Parathyroid adenoma (tissue), 2 donors: Measurements from ENCODE around the gene GRIN2A.

Source experiments
- H2AFZ ChIP-seq: fragments of 300-600 bp; sonication (generic); one replicate; pipeline ENCODE4 v1.7.0; 2017; ENCODE audit warnings: antibody characterized with exemption, mild to moderate bottlenecking
- H3K27ac ChIP-seq: fragments of 300-600 bp; sonication (generic); one replicate; pipeline ENCODE4 v1.7.0; 2017
- H3K27me3 ChIP-seq: fragments of 300-600 bp; sonication (generic); one replicate; pipeline ENCODE4 v1.7.0; 2017; ENCODE audit warnings: low read length; ENCODE audit not compliant: control insufficient read depth, insufficient read depth
- H3K36me3 ChIP-seq: fragments of 300-600 bp; sonication (generic); one replicate; pipeline ENCODE4 v1.7.0; 2017; ENCODE audit warnings: low read length; ENCODE audit not compliant: control insufficient read depth, insufficient read depth
- H3K4me1 ChIP-seq: fragments of 300-600 bp; sonication (generic); one replicate; pipeline ENCODE4 v1.7.0; 2017; ENCODE audit warnings: control low read depth
- H3K4me2 ChIP-seq: fragments of 300-600 bp; sonication (generic); one replicate; pipeline ENCODE4 v1.7.0; 2017; ENCODE audit warnings: low read length
- H3K4me3 ChIP-seq: fragments of 300-600 bp; sonication (generic); one replicate; pipeline ENCODE4 v1.7.0; 2017; ENCODE audit warnings: low read depth, low read length
- H3K79me2 ChIP-seq: fragments of 300-600 bp; sonication (generic); one replicate; pipeline ENCODE4 v1.7.0; 2017; ENCODE audit warnings: control low read depth
- H3K9ac ChIP-seq: fragments of 300-600 bp; sonication (generic); one replicate; pipeline ENCODE4 v1.7.0; 2017; ENCODE audit warnings: mild to moderate bottlenecking
- H3K9me3 ChIP-seq: fragments of 300-600 bp; sonication (generic); one replicate; pipeline ENCODE4 v1.7.0; 2017; ENCODE audit warnings: low read length; ENCODE audit not compliant: control insufficient read depth
- CTCF ChIP-seq: fragments of 300-600 bp; sonication (generic); IDR thresholded peaks from one replicate; pipeline ENCODE4 v1.7.0; 2017; ENCODE audit warnings: antibody characterized with exemption, mild to moderate bottlenecking
- donor health status: primary hyperparathyroidism.

The GRIN2A gene

GRCh38 chr16:9837481-9837880 is 344.7 kb downstream of the GRIN2A start:
- no peak for TF ChIP-seq CTCF
- no peak overlapping the region for H3K4me2 ChIP-seq
- no peaks in the 10 kb centered on the region for H3K79me2 ChIP-seq
- H3K27ac ChIP-seq, result no peak overlapping the region
- H3K9ac ChIP-seq, result no peak overlapping the region
- H2AFZ ChIP-seq, result no peak overlapping the region
- H3K4me3 ChIP-seq, result no peak overlapping the region
- H3K27me3 ChIP-seq, result no peaks in the 10 kb centered on the region
- no peaks in the 10 kb centered on the region for H3K4me1 ChIP-seq
- H3K36me3 ChIP-seq, result no peaks in the 10 kb centered on the region
- H3K9me3 ChIP-seq, result no peaks in the 10 kb centered on the region

GRCh38 chr16:9836118-9836736 is 346.0 kb downstream of the GRIN2A start:
- no peaks in the 10 kb centered on the region for H3K27me3 ChIP-seq
- H3K4me3 ChIP-seq, result no peak overlapping the region
- TF ChIP-seq CTCF, result no peak
- H3K27ac ChIP-seq, result no peak overlapping the region
- H3K4me1 ChIP-seq, result no peaks in the 10 kb centered on the region
- H3K36me3 ChIP-seq, result no peaks in the 10 kb centered on the region
- no peaks in the 10 kb centered on the region for H3K79me2 ChIP-seq
- no peaks in the 10 kb centered on the region for H3K9me3 ChIP-seq
- no peak overlapping the region for H3K9ac ChIP-seq
- no peak overlapping the region for H2AFZ ChIP-seq
- H3K4me2 ChIP-seq, result no peak overlapping the region

GRCh38 chr16:9827062-9827752 is 355.0 kb downstream of the GRIN2A start:
- no peak overlapping the region for H3K9ac ChIP-seq
- H3K4me3 ChIP-seq, result no peak overlapping the region
- no peaks in the 10 kb centered on the region for H3K79me2 ChIP-seq
- no peaks in the 10 kb centered on the region for H3K36me3 ChIP-seq
- no peaks in the 10 kb centered on the region for H3K27me3 ChIP-seq
- H2AFZ ChIP-seq, result no peak overlapping the region
- no peaks in the 10 kb centered on the region for H3K4me1 ChIP-seq
- no peak overlapping the region for H3K27ac ChIP-seq
- no peak for TF ChIP-seq CTCF
- no peak overlapping the region for H3K4me2 ChIP-seq
- H3K9me3 ChIP-seq, result no peaks in the 10 kb centered on the region

GRCh38 chr16:9826656-9827055 is 355.6 kb downstream of the GRIN2A start:
- H3K36me3 ChIP-seq, result no peaks in the 10 kb centered on the region
- no peak for TF ChIP-seq CTCF
- H3K27ac ChIP-seq, result no peak overlapping the region
- no peaks in the 10 kb centered on the region for H3K79me2 ChIP-seq
- H2AFZ ChIP-seq, result no peak overlapping the region
- H3K4me3 ChIP-seq, result no peak overlapping the region
- no peak overlapping the region for H3K9ac ChIP-seq
- H3K4me2 ChIP-seq, result no peak overlapping the region
- no peaks in the 10 kb centered on the region for H3K27me3 ChIP-seq
- H3K9me3 ChIP-seq, result no peaks in the 10 kb centered on the region
- no peaks in the 10 kb centered on the region for H3K4me1 ChIP-seq
